HAP-1 (cell line): ENCODE data around the gene TMEM131.

Experiments used
- DNase-seq, 2 experiments: peaks; one replicate each; pipeline ENCODE4 v3.0.0-alpha.2; 2016 to 2020; ENCODE audit warnings: low spot score in 2 of 2
- H3K27me3 ChIP-seq: fragments of 250-450 bp; sonication (Bioruptor Pico); 2 replicates; pipeline ENCODE4 v1.5.1; 2020; ENCODE audit warnings: low read depth, mild to moderate bottlenecking, moderate library complexity
- H3K36me3 ChIP-seq: fragments of 250-450 bp; sonication (Bioruptor Pico); replicated peaks from 2 replicates; pipeline ENCODE4 v1.5.1; 2020; ENCODE audit warnings: mild to moderate bottlenecking
- H3K4me1 ChIP-seq: fragments of 250-450 bp; sonication (Bioruptor Pico); 2 replicates; pipeline ENCODE4 v1.5.1; 2020; ENCODE audit warnings: mild to moderate bottlenecking
- H3K4me3 ChIP-seq: fragments of 250-450 bp; sonication (Bioruptor Pico); 2 replicates; pipeline ENCODE4 v1.5.1; 2020; ENCODE audit warnings: mild to moderate bottlenecking, moderate library complexity
- H3K9me3 ChIP-seq: fragments of 250-450 bp; sonication (Bioruptor Pico); 2 replicates; pipeline ENCODE4 v1.5.1; 2020; ENCODE audit warnings: mild to moderate bottlenecking, moderate library complexity
- in situ Hi-C: fragments of 300-500 bp; cut with MboI; formaldehyde crosslinking; loops from 3 replicates; pipeline ENCODE4 v1.14.3; 2020; ENCODE audit warnings: low sequenced_read_pairs, inconsistent platforms, mixed read lengths

TMEM131 gene

GRCh38 chr2:97991081-97991856, 4.5 kb downstream of the TMEM131 start:
- in situ Hi-C loops = no loop called here

GRCh38 chr2:97988722-97989121, 7.0 kb downstream of the TMEM131 start:
- peaks cover 4% of the 10 kb centered on the region; the same call in 1 of the 2 replicates for H3K4me1 ChIP-seq
- no peaks in the 10 kb centered on the region for H3K27me3 ChIP-seq
- H3K36me3 ChIP-seq = no peaks in the 10 kb centered on the region
- in situ Hi-C loops = no loop called here
- DNase-seq = no peak
- H3K4me3 ChIP-seq = no peak overlapping the region
- H3K9me3 ChIP-seq = peaks cover 10% of the 10 kb centered on the region

More at GRCh38 chr2:97991081-97991856, 4.5 kb downstream of the TMEM131 start:
- H3K27me3 ChIP-seq = no peaks in the 10 kb centered on the region
- no peak overlapping the region for H3K4me3 ChIP-seq
- H3K9me3 ChIP-seq = peaks cover 10% of the 10 kb centered on the region
- H3K36me3 ChIP-seq = no peaks in the 10 kb centered on the region
- peaks cover 5% of the 10 kb centered on the region; the same call in 1 of the 2 replicates for H3K4me1 ChIP-seq
- no peak for DNase-seq

GRCh38 chr2:97985998-97986397, 9.8 kb downstream of the TMEM131 start:
- H3K4me3 ChIP-seq = no peak overlapping the region
- H3K9me3 ChIP-seq = peaks cover 10% of the 10 kb centered on the region
- H3K27me3 ChIP-seq = no peaks in the 10 kb centered on the region
- no peak for DNase-seq
- no peaks in the 10 kb centered on the region for H3K4me1 ChIP-seq
- in situ Hi-C loops = no loop called here
- H3K36me3 ChIP-seq = no peaks in the 10 kb centered on the region

GRCh38 chr2:97983698-97984097, 12.1 kb downstream of the TMEM131 start:
- Histone ChIP-seq H3K9me3 (peaks cover 15% of the 10 kb centered on the region), H3K36me3 (no peaks in the 10 kb centered on the region), H3K4me1 (no peaks in the 10 kb centered on the region), H3K27me3 (no peaks in the 10 kb centered on the region), H3K4me3 (no peak overlapping the region)
- DNase-seq = no peak
- in situ Hi-C loops = no loop called here

- in situ Hi-C loops = no loop called here
- Histone ChIP-seq H3K27me3 (no peaks in the 10 kb centered on the region), H3K4me3 (no peak overlapping the region), H3K9me3 (peaks cover 9% of the 10 kb centered on the region), H3K36me3 (no peaks in the 10 kb centered on the region), H3K4me1 (no peaks in the 10 kb centered on the region)
- no peak for DNase-seq
Measured at GRCh38 chr2:97983134-97983533, 12.6 kb downstream of the TMEM131 start.

GRCh38 chr2:97982621-97983020, 13.1 kb downstream of the TMEM131 start:
- Histone ChIP-seq H3K9me3 (peaks cover 7% of the 10 kb centered on the region; the same call in 1 of the 2 replicates), H3K4me3 (no peak overlapping the region), H3K36me3 (no peaks in the 10 kb centered on the region), H3K27me3 (no peaks in the 10 kb centered on the region), H3K4me1 (no peaks in the 10 kb centered on the region; the same call in 1 of the 2 replicates)
- in situ Hi-C loops = no loop called here
- DNase-seq = no peak

- no peak for DNase-seq
- peaks cover 7% of the 10 kb centered on the region; the same call in 1 of the 2 replicates for H3K9me3 ChIP-seq
- no peaks in the 10 kb centered on the region for H3K27me3 ChIP-seq
- in situ Hi-C loops = no loop called here
- no peaks in the 10 kb centered on the region for H3K36me3 ChIP-seq
- H3K4me1 ChIP-seq = peaks cover 5% of the 10 kb centered on the region
- H3K4me3 ChIP-seq = no peak overlapping the region
Measured at GRCh38 chr2:97981961-97982360, 13.8 kb downstream of the TMEM131 start.

- in situ Hi-C loops = no loop called here
- Histone ChIP-seq H3K27me3 (no peaks in the 10 kb centered on the region), H3K36me3 (no peaks in the 10 kb centered on the region), H3K4me1 (peaks cover 12% of the 10 kb centered on the region), H3K9me3 (peaks cover 7% of the 10 kb centered on the region; the same call in 1 of the 2 replicates), H3K4me3 (no peak overlapping the region)
- DNase-seq = no peak
Measured at GRCh38 chr2:97979904-97980303, 15.8 kb downstream of the TMEM131 start.

- Histone ChIP-seq H3K27me3 (no peaks in the 10 kb centered on the region), H3K4me1 (peaks cover 12% of the 10 kb centered on the region), H3K36me3 (no peaks in the 10 kb centered on the region), H3K4me3 (no peak overlapping the region), H3K9me3 (peaks cover 8% of the 10 kb centered on the region; the same call in 1 of the 2 replicates)
- in situ Hi-C loops = no loop called here
- DNase-seq = no peak
Measured at GRCh38 chr2:97974471-97974870, 21.3 kb downstream of the TMEM131 start.

- Histone ChIP-seq H3K4me3 (no peak overlapping the region), H3K36me3 (no peaks in the 10 kb centered on the region), H3K27me3 (no peaks in the 10 kb centered on the region), H3K9me3 (peaks cover 2% of the 10 kb centered on the region; the same call in 1 of the 2 replicates), H3K4me1 (no peaks in the 10 kb centered on the region)
- in situ Hi-C loops = no loop called here
- no peak for DNase-seq
Measured at GRCh38 chr2:97970293-97971060, 25.3 kb downstream of the TMEM131 start.

- Histone ChIP-seq H3K4me1 (no peaks in the 10 kb centered on the region), H3K36me3 (no peaks in the 10 kb centered on the region), H3K27me3 (no peaks in the 10 kb centered on the region), H3K4me3 (no peak overlapping the region), H3K9me3 (peaks cover 2% of the 10 kb centered on the region; the same call in 1 of the 2 replicates)
- in situ Hi-C loops = no loop called here
- no peak for DNase-seq
Measured at GRCh38 chr2:97969081-97970067, 26.4 kb downstream of the TMEM131 start.

- in situ Hi-C loops = no loop called here
Measured at GRCh38 chr2:97967931-97968627, 27.7 kb downstream of the TMEM131 start.

GRCh38 chr2:97967216-97967592, 28.5 kb downstream of the TMEM131 start:
- DNase-seq = no peak
- no peak overlapping the region for H3K4me3 ChIP-seq
- H3K27me3 ChIP-seq = no peaks in the 10 kb centered on the region
- no peaks in the 10 kb centered on the region for H3K9me3 ChIP-seq
- H3K36me3 ChIP-seq = no peaks in the 10 kb centered on the region
- peaks cover 4% of the 10 kb centered on the region; the same call in 1 of the 2 replicates for H3K4me1 ChIP-seq
- in situ Hi-C loops = no loop called here

More at GRCh38 chr2:97967931-97968627, 27.7 kb downstream of the TMEM131 start:
- Histone ChIP-seq H3K4me1 (no peaks in the 10 kb centered on the region), H3K4me3 (no peak overlapping the region), H3K27me3 (no peaks in the 10 kb centered on the region), H3K36me3 (no peaks in the 10 kb centered on the region), H3K9me3 (no peaks in the 10 kb centered on the region)
- DNase-seq = no peak
